K562 (cell line): Measurements from ENCODE around the gene NYAP2. TPM values are rescaled to one million over a fixed set of nuclear protein-coding genes. Genes with fewer than 3 reads are reported as not detected.

Source experiments
- BRD9 ChIP-seq: fragments of 450-650 bp; IDR thresholded peaks from 2 replicates; pipeline ENCODE4 v1.6.1; 2018; ENCODE audit warnings: low read depth; ENCODE audit not compliant: partially characterized antibody
- CTCFL ChIP-seq: IDR thresholded peaks from 2 replicates; pipeline ENCODE4 v1.6.1; 2011; ENCODE audit warnings: borderline replicate concordance, low read depth, mild to moderate bottlenecking, moderate library complexity, low read length; ENCODE audit not compliant: insufficient read depth, poor library complexity, severe bottlenecking
- DIDO1 ChIP-seq: fragments of 450-650 bp; IDR thresholded peaks from 2 replicates; pipeline ENCODE4 v1.6.1; 2016; ENCODE audit warnings: low read depth, missing biosample characterization, missing genetic modification characterization
- E2F1 ChIP-seq: sonication (generic); formaldehyde crosslinking; IDR thresholded peaks from 2 replicates; pipeline ENCODE4 v1.8.1; 2023; ENCODE audit warnings: mild to moderate bottlenecking, missing genetic modification reagents, moderate library complexity
- GTF2B ChIP-seq: IDR thresholded peaks from 2 replicates; pipeline ENCODE4 v1.6.1; 2011; ENCODE audit not compliant: insufficient read length; ENCODE audit errors: extremely low read depth
- PHF21A ChIP-seq: fragments of 450-650 bp; IDR thresholded peaks from 2 replicates; pipeline ENCODE4 v1.6.1; 2017; ENCODE audit warnings: low read depth, borderline replicate concordance
- TARDBP ChIP-seq: fragments of 450-650 bp; IDR thresholded peaks from 2 replicates; pipeline ENCODE4 v1.6.1; 2016
- ZNF444 ChIP-seq: fragments of 250-450 bp; sonication (Bioruptor Pico); IDR thresholded peaks from 2 replicates; pipeline ENCODE4 v1.4.0; 2020; ENCODE audit warnings: mild to moderate bottlenecking, moderate library complexity
- polyA plus RNA-seq, 8 experiments: library from polyadenylated mRNA; depleted of rRNA in 4 of 8; stranded (reverse) in 5 of 8; unstranded in 3 of 8; fragments of >200 nt; fragmentation: Nextera tagmentation in 2 of 8; fragmentation: Illumina TruSeq in 1 of 8; extraction: Ambion mirVana in 2 of 8; extraction: Trizol in 1 of 8; gene quantifications; 2 replicates each; pipeline versions ENCODE4 v1.2.1 to v1.2.3, GENCODE V29; 2011 to 2014; ENCODE audit warnings: inconsistent platforms in 1 of 8, missing spikeins in 1 of 8
- total RNA-seq, 7 experiments: library from RNA; depleted of rRNA in 6 of 7; stranded (reverse); fragments of >200 nt in 6 of 7; fragmentation: Illumina TruSeq in 2 of 7; extraction: Trizol in 2 of 7; gene quantifications; 2 replicates each; pipeline versions ENCODE4 v1.2.1 to v1.2.3, GENCODE V29; 2011 to 2021; ENCODE audit warnings: low replicate concordance in 1 of 7

Gene NYAP2
- total and polyA plus RNA-seq, 9 of the 15 experiments (the other 6 are each of a cell fraction or from before 2014, with no cell fraction given): 0.03 to 0.04 (median 0.04) TPM; not detected in 3

GRCh38 chr2:225581135-225581534, 181.6 kb downstream of the NYAP2 start (continued):
- TF ChIP-seq GTF2B (no peak), DIDO1 (tag) (no peak), CTCFL (no peak), BRD9 (no peak), PHF21A (no peak), ZNF444 (CRISPR knock-in tag) (no peak), E2F1 (no peak), TARDBP (no peak)
